ENCODE results near the gene ZSCAN31. TPM values are rescaled to one million over a fixed set of nuclear protein-coding genes. Genes with fewer than 3 reads are reported as not detected.

The ZSCAN31 gene
- total RNA-seq, 1 experiment from 2014 or later, result 10.1 TPM

GRCh38 chr6:28353356-28353755 lies 17.4 kb upstream of the ZSCAN31 start (continued):
- no peak for TF ChIP-seq CTCF (IDR thresholded peaks at IDR 0.05 in 2 of 3, conservative IDR thresholded peaks at IDR 0.05 in 1 of 3; ENCODE audit: borderline replicate concordance in 1 of 3, insufficient read depth in 1 of 3, low read depth in 2 of 3, low read length in 2 of 3)

GRCh38 chr6:28351493-28351925 lies 15.6 kb upstream of the ZSCAN31 start:
- no peaks in the 10 kb centered on the region for H4K20me1 ChIP-seq (ENCODE audit: insufficient read depth)
- peaks cover 39 to 62% of the 10 kb centered on the region in 2 experiments for H3K4me1 ChIP-seq (ENCODE audit: control insufficient read depth in 1 of 2, insufficient read depth in 2 of 2, low read length in 2 of 2)
- ChIA-PET CTCF (no interaction called here), POLR2A (interaction anchor here (2.4 to 2.7 kb wide), 2 partner anchors 16 to 85 kb away, joined by 7 to 14 read pairs; partner anchors contain the start of genes ZSCAN26 and ZSCAN31), RAD21 (ENCODE audit: low non-redundant PET in 1 of 2, low total read pairs in 2 of 2, uncharacterized antibody in 2 of 2, unreplicated experiment in 2 of 2) (no interaction called here)
- peak overlapping the region; percentile 14; the same call in 1 of the 2 replicates for H3K27ac ChIP-seq (ENCODE audit: low read depth, low read length)
- ATAC-seq (no peak), DNase-seq (ENCODE audit: low read depth, low spot score) (no peak)
- no peaks in the 10 kb centered on the region for H3K27me3 ChIP-seq (ENCODE audit: insufficient read depth, low read length)
- TF ChIP-seq CBX3 (IDR thresholded peaks at IDR 0.05; ENCODE audit: low read depth) (no peak), CTCF (IDR thresholded peaks at IDR 0.05 in 2 of 3, conservative IDR thresholded peaks at IDR 0.05 in 1 of 3; ENCODE audit: borderline replicate concordance in 1 of 3, insufficient read depth in 1 of 3, low read depth in 2 of 3, low read length in 2 of 3) (no peak), ZFX (IDR thresholded peaks at IDR 0.05) (no peak), ELF1 (IDR thresholded peaks at IDR 0.05; ENCODE audit: borderline replicate concordance, low read depth) (no peak), TCF7L2 (IDR thresholded peaks at IDR 0.05; ENCODE audit: borderline replicate concordance, extremely low read depth, insufficient read depth, insufficient read length) (no peak)
- H3K4me2 ChIP-seq (ENCODE audit: low read length), result peak overlapping the region; percentile 94
- H3K36me3 ChIP-seq (ENCODE audit: control insufficient read depth in 1 of 2, insufficient read depth in 2 of 2, low read length in 2 of 2), result 0 out of 4 replicates have a peak, but pooled peaks cover 0 to 4% of the 10 kb centered on the region in 2 experiments
- H3K4me3 ChIP-seq (replicated peaks in 1 of 2; ENCODE audit: low read depth in 1 of 2, low read length in 2 of 2), result peak overlapping the region in 1 of 2 experiments; percentile 89; a peak in 1 of 4 replicates
- intact Hi-C loops (cut with micrococcal nuclease), result loop anchor here (5.0 to 10.0 kb wide), 3 partner anchors 124 to 447 kb away; partner anchors contain the start of gene ZSCAN9
- no peaks in the 10 kb centered on the region for H3K9me2 ChIP-seq (ENCODE audit: insufficient read depth)
- H2AFZ ChIP-seq (ENCODE audit: low read depth, low read length, poor library complexity, severe bottlenecking), result no peak overlapping the region
- no peak overlapping the region for H3K9ac ChIP-seq (ENCODE audit: low read length)
- H3K9me3 ChIP-seq (ENCODE audit: control insufficient read depth in 1 of 2, insufficient read depth in 1 of 2, low read depth in 1 of 2, low read length in 2 of 2), result no peaks in the 10 kb centered on the region
- no TSS peak for BruUV-seq (replicated peaks)
- H3K79me2 ChIP-seq (ENCODE audit: insufficient read depth, low read length), result peaks cover 58% of the 10 kb centered on the region
